GM12891 (cell line): ENCODE results near the gene VIL1.

Experiments used
- DNase-seq: peaks from one replicate; pipeline ENCODE4 v3.0.0; 2011; ENCODE audit warnings: low spot score; ENCODE audit not compliant: insufficient read length
- FAIRE-seq: peaks from 2 replicates; lab custom pipeline; 2011; peaks lifted over from hg19 to GRCh38; lab: Jason Lieb, UNC
- PAX5 ChIP-seq: IDR thresholded peaks from 2 replicates; pipeline ENCODE4 v1.6.1; 2011; ENCODE audit warnings: low read length, moderate library complexity, mild to moderate bottlenecking; ENCODE audit not compliant: insufficient read depth, severe bottlenecking
- POLR2A ChIP-seq: IDR thresholded peaks from 2 replicates; pipeline ENCODE4 v1.6.1; 2011; ENCODE audit warnings: low read depth, low read length, control low read depth
- POLR2AphosphoS5 ChIP-seq: IDR thresholded peaks from 2 replicates; pipeline ENCODE4 v1.6.1; 2011; ENCODE audit warnings: low read depth, low read length, control low read depth
- POU2F2 ChIP-seq: IDR thresholded peaks from 2 replicates; pipeline ENCODE4 v1.6.1; 2011; ENCODE audit warnings: low read depth, mild to moderate bottlenecking, control low read depth, low read length, moderate library complexity
- SPI1 ChIP-seq: IDR thresholded peaks from 2 replicates; pipeline ENCODE4 v1.6.1; 2011; ENCODE audit warnings: low read depth, low read length, control low read depth
- TAF1 ChIP-seq: IDR thresholded peaks from 2 replicates; pipeline ENCODE4 v1.6.1; 2011; ENCODE audit warnings: low read depth, low read length, control low read depth

Gene VIL1

DNA sequence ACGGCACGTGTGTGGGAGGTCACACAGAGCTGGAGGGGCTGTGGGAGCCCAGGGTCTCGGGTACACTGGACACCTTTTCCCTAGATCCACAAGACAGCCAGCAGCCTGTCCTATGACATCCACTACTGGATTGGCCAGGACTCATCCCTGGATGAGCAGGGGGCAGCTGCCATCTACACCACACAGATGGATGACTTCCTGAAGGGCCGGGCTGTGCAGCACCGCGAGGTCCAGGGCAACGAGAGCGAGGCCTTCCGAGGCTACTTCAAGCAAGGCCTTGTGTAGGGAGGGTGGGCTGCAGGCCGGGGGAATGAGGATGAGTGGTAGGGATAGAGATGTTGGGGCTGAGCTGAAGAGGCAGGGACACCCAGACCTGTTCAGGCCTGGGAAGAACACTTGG lies 6.6 kb downstream of the VIL1 start:
- FAIRE-seq (no peak), DNase-seq (no peak)

DNA sequence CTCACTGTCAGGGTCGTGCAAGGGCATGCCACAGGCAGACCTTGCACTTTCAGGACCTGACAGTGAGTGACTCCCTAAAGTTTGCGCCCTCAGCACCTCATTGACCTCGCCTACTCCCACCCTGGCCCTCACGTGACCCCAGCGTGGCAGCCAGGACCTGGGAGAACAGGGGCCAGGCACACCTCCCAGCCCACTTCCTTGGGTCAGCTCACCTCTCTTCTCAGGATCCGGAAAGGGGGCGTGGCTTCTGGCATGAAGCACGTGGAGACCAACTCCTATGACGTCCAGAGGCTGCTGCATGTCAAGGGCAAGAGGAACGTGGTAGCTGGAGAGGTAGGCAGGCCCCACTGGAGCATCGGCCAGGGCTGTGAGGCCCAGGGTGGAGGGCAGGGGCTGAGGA lies 8.8 kb downstream of the VIL1 start:
- DNase-seq (no peak), FAIRE-seq (no peak)
- TF ChIP-seq SPI1 (no peak), PAX5 (no peak), POLR2AphosphoS5 (no peak), POU2F2 (no peak), POLR2A (no peak), TAF1 (no peak)

More for the DNA sequence above, 6.6 kb downstream of the VIL1 start:
- TF ChIP-seq POLR2AphosphoS5 (no peak), TAF1 (no peak), PAX5 (no peak), SPI1 (no peak), POLR2A (no peak), POU2F2 (no peak)

DNA sequence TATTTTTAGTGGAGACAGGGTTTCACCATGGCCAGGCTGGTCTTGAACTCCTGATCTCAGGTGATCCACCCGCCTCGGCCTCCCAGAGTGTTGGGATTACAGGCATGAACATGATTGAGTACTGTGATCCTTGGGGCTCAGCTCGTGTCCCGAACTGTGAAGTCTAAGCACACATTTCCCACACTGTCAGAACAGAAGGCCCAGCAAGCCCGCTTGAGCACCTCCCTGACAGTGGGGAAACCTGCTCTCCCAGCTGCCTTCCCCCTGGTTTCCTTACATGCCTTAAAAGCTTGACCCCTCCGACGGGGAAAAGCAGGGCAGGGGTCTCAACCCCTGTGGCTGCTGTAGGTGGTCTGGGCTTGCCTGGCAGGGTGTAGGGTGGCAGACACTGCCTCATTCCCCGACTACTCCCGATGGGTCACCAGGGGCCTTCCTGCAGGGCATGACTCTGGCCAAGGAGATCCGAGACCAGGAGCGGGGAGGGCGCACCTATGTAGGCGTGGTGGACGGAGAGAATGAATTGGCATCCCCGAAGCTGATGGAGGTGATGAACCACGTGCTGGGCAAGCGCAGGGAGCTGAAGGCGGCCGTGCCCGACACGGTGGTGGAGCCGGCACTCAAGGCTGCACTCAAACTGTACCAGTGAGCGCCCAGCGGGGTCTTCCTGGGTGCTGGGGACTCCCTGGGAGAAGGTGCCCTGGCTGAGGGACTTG lies 10.1 kb downstream of the VIL1 start:
- FAIRE-seq, result no peak
- no peak for TF ChIP-seq POLR2A
- no peak for TF ChIP-seq PAX5
- TF ChIP-seq POLR2AphosphoS5, result no peak
- no peak for TF ChIP-seq POU2F2
- TF ChIP-seq SPI1, result no peak
- TF ChIP-seq TAF1, result no peak
- DNase-seq, result no peak

DNA sequence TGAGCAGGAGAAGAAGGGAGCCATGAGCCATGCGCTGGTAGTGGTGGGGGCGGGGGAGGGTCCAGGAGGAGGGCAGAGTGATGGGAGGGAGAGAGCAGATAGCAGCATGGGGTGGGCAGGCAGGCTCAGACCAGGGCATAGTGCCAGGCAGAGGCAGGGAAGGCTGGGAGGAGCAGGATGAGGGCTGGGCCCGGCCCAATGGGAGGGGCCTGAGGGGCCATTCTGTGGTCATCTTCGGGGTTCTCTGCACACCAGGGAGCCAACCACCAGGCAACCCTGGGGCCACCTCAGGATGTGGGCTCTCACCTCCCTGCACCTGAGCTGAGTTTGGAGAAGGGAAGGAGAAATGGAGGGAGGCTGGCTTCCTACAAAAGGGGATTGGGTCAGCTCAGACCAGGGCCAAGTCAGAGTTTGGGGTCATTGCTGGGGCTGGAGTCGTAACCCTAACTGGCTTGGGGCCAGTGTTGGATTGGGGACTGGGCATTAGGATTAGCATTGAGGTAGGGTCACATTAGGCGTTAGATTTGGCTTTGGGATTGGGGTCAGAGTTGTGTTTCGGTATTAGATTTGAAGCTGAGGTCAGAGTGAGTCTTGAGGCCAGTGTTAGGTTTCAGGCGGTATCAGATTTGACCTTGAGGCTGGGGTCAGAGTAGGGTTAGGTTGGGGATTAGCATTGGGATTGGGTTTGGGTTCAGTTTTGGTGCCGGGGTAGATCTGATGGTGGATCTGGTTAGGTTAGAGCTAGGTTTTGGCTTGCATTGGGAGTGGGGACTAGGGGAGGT lies 11.2 kb downstream of the VIL1 start:
- no peak for DNase-seq
- TF ChIP-seq PAX5, result no peak
- TF ChIP-seq POLR2A, result no peak
- no peak for TF ChIP-seq POU2F2
- TF ChIP-seq SPI1, result no peak
- TF ChIP-seq TAF1, result no peak
- no peak for TF ChIP-seq POLR2AphosphoS5
- no peak for FAIRE-seq

DNA sequence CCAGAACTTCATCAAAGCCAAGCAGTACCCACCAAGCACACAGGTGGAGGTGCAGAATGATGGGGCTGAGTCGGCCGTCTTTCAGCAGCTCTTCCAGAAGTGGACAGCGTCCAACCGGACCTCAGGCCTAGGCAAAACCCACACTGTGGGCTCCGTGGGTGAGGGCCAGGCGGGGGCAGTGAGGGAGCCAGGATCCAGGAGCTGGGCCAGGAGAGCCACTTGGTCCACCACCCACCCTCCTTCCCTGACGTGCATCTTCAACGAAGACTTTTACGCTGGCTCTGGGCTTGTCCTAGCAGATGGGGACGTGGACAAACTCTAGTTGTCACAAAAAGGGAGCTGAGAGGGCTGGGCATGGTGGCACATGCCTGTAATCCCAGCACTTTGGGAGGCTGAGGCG lies 11.8 kb downstream of the VIL1 start:
- DNase-seq, result no peak
- no peak for FAIRE-seq

DNA sequence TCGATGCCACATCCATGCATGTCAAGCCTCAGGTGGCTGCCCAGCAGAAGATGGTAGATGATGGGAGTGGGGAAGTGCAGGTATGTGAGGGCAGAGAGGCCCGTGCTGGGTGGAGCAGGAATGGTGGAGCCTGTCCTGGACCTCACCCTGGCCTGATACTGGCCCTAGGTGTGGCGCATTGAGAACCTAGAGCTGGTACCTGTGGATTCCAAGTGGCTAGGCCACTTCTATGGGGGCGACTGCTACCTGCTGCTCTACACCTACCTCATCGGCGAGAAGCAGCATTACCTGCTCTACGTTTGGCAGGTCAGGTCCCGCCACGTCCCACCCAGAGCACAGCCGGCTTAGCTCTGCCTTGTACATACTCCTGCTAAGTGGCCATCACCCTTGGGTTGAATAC lies 13.0 kb downstream of the VIL1 start:
- TF ChIP-seq TAF1 (no peak), POLR2A (no peak), POLR2AphosphoS5 (no peak), SPI1 (no peak), PAX5 (no peak)
- DNase-seq (no peak), FAIRE-seq (no peak)

More for the DNA sequence above, 11.8 kb downstream of the VIL1 start:
- TF ChIP-seq POLR2A, result no peak
- no peak for TF ChIP-seq POLR2AphosphoS5
- no peak for TF ChIP-seq SPI1
- no peak for TF ChIP-seq POU2F2
- no peak for TF ChIP-seq PAX5
- no peak for TF ChIP-seq TAF1

DNA sequence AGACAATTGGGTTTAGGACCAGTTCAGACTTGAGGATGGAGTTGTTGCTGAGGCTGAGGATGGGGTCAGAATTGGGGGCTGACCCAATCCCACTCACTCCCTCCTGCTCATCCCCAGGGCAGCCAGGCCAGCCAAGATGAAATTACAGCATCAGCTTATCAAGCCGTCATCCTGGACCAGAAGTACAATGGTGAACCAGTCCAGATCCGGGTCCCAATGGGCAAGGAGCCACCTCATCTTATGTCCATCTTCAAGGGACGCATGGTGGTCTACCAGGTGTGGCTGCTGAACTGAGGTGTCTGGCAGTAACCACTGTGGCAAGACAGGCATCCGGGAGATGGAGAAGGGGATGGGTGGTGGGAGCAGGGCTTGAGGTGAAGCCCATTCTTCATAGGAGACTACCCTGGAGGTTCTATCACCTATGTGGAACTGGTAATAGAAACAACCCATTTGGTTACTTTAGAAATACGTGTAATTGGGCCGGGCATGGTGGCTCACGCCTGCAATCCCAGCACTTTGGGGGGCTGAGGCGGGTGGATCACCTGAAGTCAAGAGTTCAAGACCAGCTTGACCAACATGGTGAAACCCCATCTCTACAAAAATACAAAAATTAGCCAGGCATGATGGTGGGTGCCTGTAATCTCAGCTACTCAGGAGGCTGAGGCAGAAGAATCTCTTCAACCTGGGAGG lies 13.9 kb downstream of the VIL1 start:
- no peak for FAIRE-seq
- DNase-seq, result no peak
- TF ChIP-seq POU2F2 (no peak), SPI1 (no peak), TAF1 (no peak), POLR2A (no peak), PAX5 (no peak), POLR2AphosphoS5 (no peak)

DNA sequence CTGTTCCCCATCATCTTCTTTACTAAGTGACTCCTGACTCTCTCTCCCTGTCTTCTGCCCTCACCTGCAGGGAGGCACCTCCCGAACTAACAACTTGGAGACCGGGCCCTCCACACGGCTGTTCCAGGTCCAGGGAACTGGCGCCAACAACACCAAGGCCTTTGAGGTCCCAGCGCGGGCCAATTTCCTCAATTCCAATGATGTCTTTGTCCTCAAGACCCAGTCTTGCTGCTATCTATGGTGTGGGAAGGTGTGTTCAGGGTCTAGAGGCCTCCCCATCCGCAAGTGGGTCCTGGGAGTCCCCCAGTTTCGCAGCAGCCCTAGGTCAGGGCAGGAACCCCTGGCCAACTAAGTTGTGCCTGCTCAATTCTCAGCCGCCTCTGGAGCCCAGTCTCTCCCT lies 15.5 kb downstream of the VIL1 start:
- TF ChIP-seq POU2F2 (no peak), POLR2A (no peak)
- FAIRE-seq, result no peak

More for the DNA sequence above, 15.5 kb downstream of the VIL1 start:
- no peak for DNase-seq
